AG10803 (cell line): ENCODE results near the gene INPP5J.

Experiments used
- DNase-seq: peaks from one replicate; pipeline ENCODE4 v3.0.0; 2010; ENCODE audit warnings: low read depth
- H3K4me3 ChIP-seq: 2 replicates; pipeline ENCODE4 v1.5.1; 2011; ENCODE audit warnings: mild to moderate bottlenecking, low read length, control low read depth
- CTCF ChIP-seq: conservative IDR thresholded peaks from 2 replicates; pipeline ENCODE4 v1.5.1; 2011; ENCODE audit warnings: mild to moderate bottlenecking, low read length, control low read depth, inconsistent platforms

Gene INPP5J

GRCh38 chr22:31090217-31091085 lies 32.3 kb upstream of the INPP5J start:
- H3K4me3 ChIP-seq: no peak overlapping the region
- no peak for DNase-seq
- TF ChIP-seq CTCF: no peak

GRCh38 chr22:31091106-31091975 lies 31.4 kb upstream of the INPP5J start:
- no peak for TF ChIP-seq CTCF
- no peak overlapping the region for H3K4me3 ChIP-seq
- no peak for DNase-seq

GRCh38 chr22:31092161-31092560 lies 30.6 kb upstream of the INPP5J start:
- no peak overlapping the region for H3K4me3 ChIP-seq
- DNase-seq: no peak
- no peak for TF ChIP-seq CTCF

GRCh38 chr22:31093086-31093850 lies 29.5 kb upstream of the INPP5J start:
- no peak for TF ChIP-seq CTCF
- H3K4me3 ChIP-seq: no peak overlapping the region
- DNase-seq: no peak

- no peak for DNase-seq
- no peak for TF ChIP-seq CTCF
- H3K4me3 ChIP-seq: no peak overlapping the region
Measured at GRCh38 chr22:31094021-31094551, 28.7 kb upstream of the INPP5J start.

- no peak overlapping the region for H3K4me3 ChIP-seq
- no peak for DNase-seq
- no peak for TF ChIP-seq CTCF
Measured at GRCh38 chr22:31094741-31095140, 28.0 kb upstream of the INPP5J start.
